K562 (cell line): ENCODE measurements around the gene KAT2B.

Experiments
- ARID2 ChIP-seq: fragments of 450-650 bp; IDR thresholded peaks from 2 replicates; pipeline ENCODE4 v1.6.1; 2017; ENCODE audit warnings: antibody characterized with exemption, mild to moderate bottlenecking
- CTCF ChIP-seq, 3 experiments: IDR thresholded peaks in 2 of 3; conservative IDR thresholded peaks in 1 of 3; 2 replicates each; pipeline ENCODE4 v1.5.1; 2011 to 2012; ENCODE audit warnings: low read length in 3 of 3, mild to moderate bottlenecking in 3 of 3, control low read depth in 2 of 3, improper control_type of control experiment in 1 of 3, inconsistent platforms in 1 of 3, low read depth in 1 of 3, mixed read lengths in 1 of 3, moderate library complexity in 1 of 3; ENCODE audit not compliant: insufficient read depth in 2 of 3
- KLF13 ChIP-seq: fragments of 450-650 bp; IDR thresholded peaks from 2 replicates; pipeline ENCODE4 v1.6.1; 2016; ENCODE audit warnings: missing genetic modification characterization, low read depth, mild to moderate bottlenecking, missing compliant biosample characterization, moderate library complexity, borderline replicate concordance
- KLF16 ChIP-seq: IDR thresholded peaks from 2 replicates; pipeline ENCODE4 v1.6.1; 2016; ENCODE audit warnings: antibody characterized with exemption
- REST ChIP-seq, 2 experiments: fragments of 450-650 bp; formaldehyde crosslinking in 1 of 2; IDR thresholded peaks; 2 replicates each; pipeline versions ENCODE4 v1.4.0 to v1.6.1; 2014 to 2020; ENCODE audit warnings: mild to moderate bottlenecking in 2 of 2, borderline replicate concordance in 1 of 2, low read depth in 1 of 2
- SRF ChIP-seq, 2 experiments: fragments of 250-450, 450-650 bp in 1 of 2; sonication (Bioruptor Pico) in 1 of 2; sonication (generic) in 1 of 2; formaldehyde crosslinking; IDR thresholded peaks; 2 replicates each; pipeline versions ENCODE4 v1.5.0 to v1.5.1; 2020 to 2022; ENCODE audit warnings: mild to moderate bottlenecking in 1 of 2, missing genetic modification reagents in 1 of 2
- U2AF1 ChIP-seq: fragments of 200-400 bp; formaldehyde crosslinking; optimal IDR thresholded peaks from 2 replicates; pipeline ENCODE3; 2017; ENCODE audit warnings: mild to moderate bottlenecking, low read depth, low read length, moderate library complexity
- ZNF274 ChIP-seq: IDR thresholded peaks from 2 replicates; pipeline ENCODE4 v1.6.1; 2011; ENCODE audit warnings: low read depth, mild to moderate bottlenecking, low read length, moderate library complexity, borderline replicate concordance

- TF ChIP-seq U2AF1 (no peak), KLF16 (peak; percentile 98), CTCF (IDR thresholded peaks at IDR 0.05 in 2 of 3, conservative IDR thresholded peaks at IDR 0.05 in 1 of 3; ENCODE audit: insufficient read depth in 2 of 3, low read depth in 1 of 3, low read length in 3 of 3) (no peak), SRF (CRISPR knock-in tag; IDR thresholded peaks at IDR 0.05) (no peak), KLF13 (tag) (no peak), ZNF274 (peak; percentile 74), REST (IDR thresholded peaks at IDR 0.05; ENCODE audit: borderline replicate concordance) (peak; percentile 25; the same call in 1 of the 2 replicates), REST (CRISPR knock-in tag; IDR thresholded peaks at IDR 0.05; ENCODE audit: low read depth) (no peak), ARID2 (no peak)
Measured at GRCh38 chr3:20022954-20023622, 17.2 kb upstream of the KAT2B start.
